BLaER1 (cell line): Measurements from ENCODE around the gene NCAPH2.
"Not testable (repeated sequence)": the region's sequence is repeated elsewhere in the genome, so short reads cannot be mapped to it uniquely, and the experiment has no call there.

Source experiments
- H3K27ac ChIP-seq: shearing (Covaris generic); formaldehyde crosslinking; 2 replicates; pipeline ENCODE4 v1.8.1; 2022
- H3K27me3 ChIP-seq: shearing (Covaris generic); formaldehyde crosslinking; 2 replicates; pipeline ENCODE4 v1.8.1; 2022
- H3K36me3 ChIP-seq: shearing (Covaris generic); formaldehyde crosslinking; 2 replicates; pipeline ENCODE4 v1.8.1; 2022
- H3K4me1 ChIP-seq: shearing (Covaris generic); formaldehyde crosslinking; 2 replicates; pipeline ENCODE4 v1.8.1; 2022
- H3K4me2 ChIP-seq: shearing (Covaris generic); formaldehyde crosslinking; 2 replicates; pipeline ENCODE4 v1.8.1; 2022
- H3K4me3 ChIP-seq: shearing (Covaris generic); formaldehyde crosslinking; 2 replicates; pipeline ENCODE4 v1.8.1; 2022
- H3K9ac ChIP-seq: shearing (Covaris generic); formaldehyde crosslinking; 2 replicates; pipeline ENCODE4 v1.8.1; 2022
- H3K9me3 ChIP-seq: shearing (Covaris generic); formaldehyde crosslinking; 2 replicates; pipeline ENCODE4 v1.8.1; 2022
- H4K20me1 ChIP-seq: shearing (Covaris generic); formaldehyde crosslinking; 2 replicates; pipeline ENCODE4 v1.8.1; 2022
- Cebpa-rat ChIP-seq: shearing (Covaris generic); IDR thresholded peaks from 2 replicates; pipeline ENCODE4 v1.8.1; 2022

NCAPH2 gene

GRCh38 chr22:50516891-50517290 lies 8.9 kb downstream of the NCAPH2 start:
- Histone ChIP-seq H3K9ac (0 out of 2 replicates have a peak overlapping the region, but pooled peaks have one; percentile 24), H3K9me3 (no peaks in the 10 kb centered on the region), H3K27ac (no peak overlapping the region), H3K4me2 (no peak overlapping the region), H3K27me3 (no peaks in the 10 kb centered on the region), H3K36me3 (peaks cover 90% of the 10 kb centered on the region), H3K4me3 (no peak overlapping the region), H4K20me1 (peaks cover 69% of the 10 kb centered on the region), H3K4me1 (peaks cover 17% of the 10 kb centered on the region; the same call in 1 of the 2 replicates)
- TF ChIP-seq Cebpa-rat, result no peak

GRCh38 chr22:50517495-50518260 lies 9.7 kb downstream of the NCAPH2 start:
- Histone ChIP-seq H3K9me3 (no peaks in the 10 kb centered on the region), H3K27me3 (no peaks in the 10 kb centered on the region), H3K9ac (no peak overlapping the region), H3K27ac (no peak overlapping the region), H4K20me1 (peaks cover 64% of the 10 kb centered on the region), H3K4me3 (no peak overlapping the region), H3K4me1 (peaks cover 17% of the 10 kb centered on the region; the same call in 1 of the 2 replicates), H3K36me3 (peaks cover 90% of the 10 kb centered on the region), H3K4me2 (no peak overlapping the region)
- no peak for TF ChIP-seq Cebpa-rat

GRCh38 chr22:50518606-50519005 lies 10.6 kb downstream of the NCAPH2 start:
- no peak overlapping the region for H3K4me3 ChIP-seq
- H3K4me2 ChIP-seq, result no peak overlapping the region
- peaks cover 64% of the 10 kb centered on the region for H4K20me1 ChIP-seq
- no peak overlapping the region for H3K27ac ChIP-seq
- no peak for TF ChIP-seq Cebpa-rat
- no peak overlapping the region for H3K9ac ChIP-seq
- peaks cover 91% of the 10 kb centered on the region for H3K36me3 ChIP-seq
- H3K4me1 ChIP-seq, result peaks cover 17% of the 10 kb centered on the region; the same call in 1 of the 2 replicates
- no peaks in the 10 kb centered on the region for H3K9me3 ChIP-seq
- H3K27me3 ChIP-seq, result no peaks in the 10 kb centered on the region

- H3K27me3 ChIP-seq, result no peaks in the 10 kb centered on the region
- no peak for TF ChIP-seq Cebpa-rat
- peaks cover 64% of the 10 kb centered on the region for H4K20me1 ChIP-seq
- H3K9me3 ChIP-seq, result no peaks in the 10 kb centered on the region
- no peak overlapping the region for H3K4me2 ChIP-seq
- H3K9ac ChIP-seq, result no peak overlapping the region
- H3K4me3 ChIP-seq, result no peak overlapping the region
- H3K27ac ChIP-seq, result no peak overlapping the region
- peaks cover 22% of the 10 kb centered on the region for H3K4me1 ChIP-seq
- H3K36me3 ChIP-seq, result peaks cover 96% of the 10 kb centered on the region
Observed at GRCh38 chr22:50519151-50519550, 11.1 kb downstream of the NCAPH2 start.

- H3K4me3 ChIP-seq, H3K4me2 ChIP-seq, H3K27ac ChIP-seq, H3K27me3 ChIP-seq, H3K9me3 ChIP-seq, H3K9ac ChIP-seq: not testable (repeated sequence)
- Histone ChIP-seq H3K36me3 (peaks cover 87% of the 10 kb centered on the region), H3K4me1 (peaks cover 29% of the 10 kb centered on the region), H4K20me1 (peaks cover 62% of the 10 kb centered on the region)
Observed at GRCh38 chr22:50520184-50520583, 12.2 kb downstream of the NCAPH2 start.

GRCh38 chr22:50520826-50521453 lies 12.9 kb downstream of the NCAPH2 start:
- Histone ChIP-seq H3K4me2 (no peak overlapping the region), H3K4me1 (peaks cover 27% of the 10 kb centered on the region), H3K9ac (no peak overlapping the region), H3K36me3 (peaks cover 83% of the 10 kb centered on the region), H3K4me3 (no peak overlapping the region), H3K27ac (no peak overlapping the region), H3K27me3 (no peaks in the 10 kb centered on the region), H4K20me1 (peaks cover 57% of the 10 kb centered on the region), H3K9me3 (no peaks in the 10 kb centered on the region)
- TF ChIP-seq Cebpa-rat, result no peak

GRCh38 chr22:50521710-50522109 lies 13.7 kb downstream of the NCAPH2 start:
- H3K27ac ChIP-seq, result no peak overlapping the region
- H3K9me3 ChIP-seq, result no peaks in the 10 kb centered on the region
- peaks cover 23% of the 10 kb centered on the region for H3K4me1 ChIP-seq
- no peak overlapping the region for H3K4me3 ChIP-seq
- peaks cover 50% of the 10 kb centered on the region for H4K20me1 ChIP-seq
- no peak overlapping the region for H3K4me2 ChIP-seq
- H3K9ac ChIP-seq, result no peak overlapping the region
- peaks cover 75% of the 10 kb centered on the region for H3K36me3 ChIP-seq
- no peaks in the 10 kb centered on the region for H3K27me3 ChIP-seq
- no peak for TF ChIP-seq Cebpa-rat

- H3K4me1 ChIP-seq, result peaks cover 23% of the 10 kb centered on the region
- peaks cover 69% of the 10 kb centered on the region for H3K36me3 ChIP-seq
- no peak overlapping the region for H3K9ac ChIP-seq
- H3K27ac ChIP-seq, result no peak overlapping the region
- H4K20me1 ChIP-seq, result peaks cover 44% of the 10 kb centered on the region
- TF ChIP-seq Cebpa-rat, result no peak
- no peak overlapping the region for H3K4me3 ChIP-seq
- no peaks in the 10 kb centered on the region for H3K9me3 ChIP-seq
- H3K27me3 ChIP-seq, result no peaks in the 10 kb centered on the region
- H3K4me2 ChIP-seq, result no peak overlapping the region
Observed at GRCh38 chr22:50522208-50522805, 14.3 kb downstream of the NCAPH2 start.

GRCh38 chr22:50522806-50523438 lies 14.9 kb downstream of the NCAPH2 start:
- peaks cover 63% of the 10 kb centered on the region for H3K36me3 ChIP-seq
- no peaks in the 10 kb centered on the region for H3K9me3 ChIP-seq
- H4K20me1 ChIP-seq, result peaks cover 38% of the 10 kb centered on the region
- H3K4me1 ChIP-seq, result peaks cover 27% of the 10 kb centered on the region
- no peak overlapping the region for H3K27ac ChIP-seq
- H3K9ac ChIP-seq, result no peak overlapping the region
- peaks cover 2% of the 10 kb centered on the region; the same call in 1 of the 2 replicates for H3K27me3 ChIP-seq
- no peak for TF ChIP-seq Cebpa-rat
- H3K4me2 ChIP-seq, result no peak overlapping the region
- no peak overlapping the region for H3K4me3 ChIP-seq

- peaks cover 58% of the 10 kb centered on the region for H3K36me3 ChIP-seq
- H3K27me3 ChIP-seq, result peaks cover 7% of the 10 kb centered on the region; the same call in 1 of the 2 replicates
- peaks cover 33% of the 10 kb centered on the region for H4K20me1 ChIP-seq
- no peak overlapping the region for H3K9ac ChIP-seq
- TF ChIP-seq Cebpa-rat, result no peak
- H3K4me2 ChIP-seq, result no peak overlapping the region
- H3K9me3 ChIP-seq, result no peaks in the 10 kb centered on the region
- H3K4me3 ChIP-seq, result no peak overlapping the region
- H3K27ac ChIP-seq, result no peak overlapping the region
- peaks cover 30% of the 10 kb centered on the region for H3K4me1 ChIP-seq
Observed at GRCh38 chr22:50523458-50523805, 15.4 kb downstream of the NCAPH2 start.
